Ammon's horn (tissue), 1 donor: Measurements from ENCODE around the gene THSD7A.

ENCODE experiments used
- DNase-seq: peaks from one replicate; pipeline ENCODE4 v3.0.0-alpha.2; 2016; ENCODE audit warnings: low spot score

THSD7A gene

DNA sequence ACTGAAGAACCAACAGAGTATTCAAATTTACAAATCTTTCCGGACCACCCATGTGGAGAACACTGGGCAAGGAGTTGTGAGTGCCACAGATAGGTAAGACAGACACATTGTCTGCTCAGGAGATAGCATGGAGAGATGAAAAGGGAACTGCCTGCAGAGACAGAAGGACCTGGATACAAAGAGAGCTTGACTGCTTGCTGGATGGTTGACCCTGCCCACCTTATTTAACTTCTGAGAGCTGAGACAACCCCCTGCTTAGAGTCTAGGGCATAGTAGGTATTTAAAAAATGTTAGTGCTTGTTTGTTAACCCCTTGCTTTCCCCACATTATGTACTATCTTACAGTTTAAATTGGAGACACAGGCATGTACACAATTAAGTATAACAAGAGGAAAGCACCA, 314.1 kb downstream of the THSD7A start:
- no peak for DNase-seq

DNA sequence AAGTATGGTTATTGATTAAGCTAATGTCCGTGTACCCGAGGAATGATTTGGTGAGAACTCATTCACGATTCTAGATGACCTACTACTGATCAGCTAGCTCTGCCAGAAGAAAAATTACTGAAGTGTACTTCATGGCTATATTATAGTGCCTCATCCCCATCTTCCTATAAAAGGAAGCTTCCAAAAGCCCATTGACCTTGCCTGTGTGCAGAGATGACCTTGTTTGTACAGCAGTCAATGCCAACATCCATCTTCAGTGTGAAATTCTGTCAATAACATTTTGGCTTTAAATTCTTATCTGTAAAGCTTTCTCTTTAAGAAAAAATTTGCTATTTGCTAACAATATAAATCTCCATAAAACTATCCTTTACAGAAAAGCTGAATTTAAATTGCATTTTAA, 315.7 kb downstream of the THSD7A start:
- no peak for DNase-seq

DNA sequence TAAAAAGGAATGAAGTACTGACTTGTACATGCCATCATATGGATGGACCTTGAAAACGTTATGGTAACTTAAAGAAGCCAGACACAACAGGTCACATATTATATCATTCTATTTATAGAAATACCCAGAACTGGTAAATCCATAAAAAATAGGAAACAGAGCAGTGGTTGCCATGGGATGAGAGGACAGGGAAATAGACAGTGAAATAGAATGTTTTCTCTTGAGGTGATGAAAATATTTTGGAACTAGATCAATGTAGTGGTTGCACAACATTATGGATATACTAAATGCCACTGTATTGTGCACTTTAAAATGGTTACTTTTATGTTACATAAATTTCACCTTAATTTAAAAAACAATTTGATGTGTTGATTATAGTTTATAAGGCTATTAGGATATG, 318.5 kb downstream of the THSD7A start:
- no peak for DNase-seq

DNA sequence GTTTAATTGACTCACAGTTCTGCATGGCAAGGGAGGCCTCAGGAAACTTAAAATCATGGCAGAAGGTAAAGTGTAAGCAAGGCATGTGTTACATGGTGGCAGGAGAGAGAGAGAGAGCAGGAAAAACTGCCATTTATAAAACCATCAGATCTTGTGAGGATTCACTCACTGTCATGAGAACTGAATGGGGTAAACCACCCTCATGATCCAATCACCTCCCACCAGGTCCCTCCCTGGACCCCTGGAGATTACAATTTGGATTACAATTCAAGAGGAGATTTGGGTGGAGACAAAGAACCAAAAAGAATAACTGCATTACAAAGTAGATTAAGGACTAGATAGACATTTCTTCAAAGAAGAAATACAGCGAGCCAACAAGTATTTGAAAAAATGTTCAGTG, 324.1 kb downstream of the THSD7A start:
- DNase-seq: no peak

DNA sequence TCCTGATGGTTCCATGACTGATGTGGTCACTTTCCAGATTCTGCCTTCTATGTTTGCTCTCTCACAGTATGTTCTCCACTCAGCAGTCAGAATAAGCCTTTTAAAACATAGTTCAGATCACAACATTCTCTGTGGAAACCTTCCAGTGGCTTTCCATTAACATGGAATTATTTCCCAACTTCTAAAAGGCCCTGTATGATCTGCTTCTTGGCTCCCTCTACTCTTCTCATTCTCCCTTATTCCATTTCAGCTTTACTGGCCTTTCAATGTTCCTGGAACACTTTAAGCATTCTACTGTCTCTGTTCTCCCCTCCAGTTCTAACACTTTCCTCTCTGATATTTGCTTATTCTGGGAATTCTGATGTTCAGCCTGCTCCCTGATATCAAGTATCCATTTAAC, 325.6 kb downstream of the THSD7A start:
- DNase-seq: no peak

DNA sequence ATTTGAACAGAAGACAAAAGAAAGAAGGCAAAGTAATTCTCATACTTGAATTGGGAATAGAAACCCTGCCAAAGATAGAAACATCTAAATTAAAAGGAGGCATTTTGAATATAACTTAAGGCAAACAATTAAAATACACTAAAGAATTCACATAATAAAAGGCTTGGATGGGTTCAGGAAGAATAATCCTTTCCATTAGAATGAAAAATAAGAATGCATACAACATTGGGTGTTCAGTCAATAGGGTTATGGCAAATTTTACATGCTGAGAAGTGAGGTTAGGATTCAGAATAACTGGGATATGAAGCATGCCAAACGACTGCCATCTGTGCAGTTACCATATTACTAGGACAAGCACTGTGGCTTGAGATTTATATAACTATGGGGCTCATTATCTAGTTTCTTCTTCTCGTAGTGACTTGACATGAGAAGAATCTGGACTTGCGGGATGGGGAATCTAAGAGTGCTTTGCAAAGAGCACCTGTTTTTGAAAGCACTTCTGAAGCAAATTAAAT, 326.5 kb downstream of the THSD7A start:
- DNase-seq: no peak

DNA sequence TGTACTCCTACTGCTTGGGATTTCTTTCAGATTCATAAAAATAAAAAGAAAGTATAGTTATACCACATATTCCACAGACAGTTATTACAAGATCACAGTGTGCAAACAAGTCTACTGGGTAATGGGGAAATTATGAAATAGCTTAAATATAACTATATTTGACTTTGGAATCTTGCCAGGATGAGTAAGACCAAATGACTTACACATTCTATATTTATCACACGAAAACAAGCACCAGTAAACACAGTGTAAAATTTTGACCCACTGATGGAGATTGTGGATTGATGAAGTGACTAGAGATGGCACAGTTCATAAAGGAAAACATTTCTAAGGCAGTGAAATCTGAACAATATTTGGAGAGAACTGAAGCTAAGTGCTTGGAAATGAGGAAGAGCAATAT, 339.7 kb downstream of the THSD7A start:
- no peak for DNase-seq

DNA sequence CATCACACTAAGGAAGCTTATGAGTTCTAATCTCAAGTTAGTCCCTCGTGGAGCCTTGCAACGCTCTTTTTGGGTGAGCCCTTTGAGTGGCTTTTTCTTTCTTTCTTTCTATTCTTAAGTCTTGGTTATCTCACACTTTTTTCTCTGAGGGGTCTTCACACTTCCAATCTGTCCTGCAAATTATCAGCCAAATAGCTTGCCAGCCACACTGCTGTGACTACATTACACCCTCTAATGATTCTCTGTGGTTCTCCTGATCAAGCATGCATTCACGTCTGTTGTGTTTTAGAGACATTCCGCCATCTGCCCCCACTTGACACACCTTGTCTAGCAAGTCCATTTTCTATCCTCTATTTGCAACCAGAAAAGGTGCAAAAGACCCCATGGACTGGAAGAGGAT, 340.2 kb downstream of the THSD7A start:
- DNase-seq: no peak

DNA sequence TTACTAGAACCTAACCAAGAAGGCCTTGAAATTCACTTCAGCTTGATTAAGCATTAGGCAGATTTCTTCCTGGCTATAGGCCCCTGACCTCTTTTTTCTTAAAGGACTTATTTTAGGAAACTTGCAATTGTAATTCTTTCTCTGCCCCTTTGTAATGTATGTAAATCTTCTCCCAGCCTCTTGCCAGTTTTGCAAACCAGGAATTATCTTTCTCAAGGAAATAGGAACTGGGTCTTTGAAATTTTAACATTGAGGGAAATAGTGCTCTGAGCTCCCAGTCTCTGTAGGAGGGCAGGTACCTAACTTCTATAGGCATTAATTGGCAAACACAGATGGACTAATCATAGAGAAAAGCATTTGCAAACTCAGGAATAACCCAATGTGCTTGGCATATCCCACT, 342.7 kb downstream of the THSD7A start:
- DNase-seq: no peak

DNA sequence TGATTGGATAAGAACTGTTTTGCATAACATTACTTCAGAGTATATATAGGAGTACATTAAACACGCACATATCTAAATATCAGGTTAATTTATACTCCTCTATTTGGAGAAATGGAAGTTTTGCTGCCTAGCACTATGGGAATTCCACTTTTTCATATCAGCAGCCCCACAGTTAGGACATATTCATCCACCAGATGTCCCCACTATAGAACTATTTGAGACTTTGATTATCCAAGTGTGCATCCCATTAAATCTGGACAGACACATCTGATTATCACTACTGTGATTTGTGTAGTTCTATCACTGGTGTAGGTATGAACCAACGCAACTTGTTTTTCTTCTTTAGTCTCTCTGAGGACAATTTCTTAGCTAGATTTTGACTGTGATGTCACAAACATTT, 345.7 kb downstream of the THSD7A start:
- DNase-seq: no peak

DNA sequence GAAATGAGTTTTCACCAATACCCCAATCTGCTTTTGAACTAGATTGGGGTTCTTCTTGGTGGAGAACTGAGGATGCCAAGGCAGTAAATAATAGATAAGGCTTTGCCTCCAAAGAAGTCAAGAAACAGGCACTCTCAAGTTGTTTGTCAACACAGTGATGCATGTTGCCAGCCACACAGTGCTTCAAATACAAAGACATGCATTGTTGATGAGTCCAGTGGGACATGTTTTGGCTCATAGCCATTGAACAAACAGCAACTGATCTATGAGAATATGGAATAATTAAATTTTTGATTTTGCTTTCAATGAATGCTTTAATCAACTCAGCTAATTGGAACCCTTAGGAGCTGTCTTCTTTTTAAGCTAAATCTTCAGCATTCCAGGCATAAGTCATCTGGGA, 346.4 kb downstream of the THSD7A start:
- no peak for DNase-seq

DNA sequence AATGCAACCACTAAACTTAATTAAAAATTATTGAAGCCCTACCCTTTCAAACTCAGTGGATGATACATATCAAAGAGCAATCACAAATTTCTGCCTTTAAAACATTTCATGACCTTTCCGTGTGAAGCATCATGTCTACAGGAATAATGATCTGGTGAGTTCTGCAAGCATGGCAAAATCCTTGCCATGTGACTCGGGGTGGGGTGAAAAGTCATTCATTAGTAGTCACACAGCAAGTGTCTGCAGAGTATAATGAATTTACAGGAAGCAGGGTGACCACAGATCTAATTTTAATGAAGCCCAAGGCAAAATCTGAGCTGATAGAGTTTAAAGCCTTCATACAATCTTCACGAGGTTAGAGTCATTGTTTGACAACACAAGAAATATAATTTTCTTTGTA, 351.9 kb downstream of the THSD7A start:
- DNase-seq: no peak

DNA sequence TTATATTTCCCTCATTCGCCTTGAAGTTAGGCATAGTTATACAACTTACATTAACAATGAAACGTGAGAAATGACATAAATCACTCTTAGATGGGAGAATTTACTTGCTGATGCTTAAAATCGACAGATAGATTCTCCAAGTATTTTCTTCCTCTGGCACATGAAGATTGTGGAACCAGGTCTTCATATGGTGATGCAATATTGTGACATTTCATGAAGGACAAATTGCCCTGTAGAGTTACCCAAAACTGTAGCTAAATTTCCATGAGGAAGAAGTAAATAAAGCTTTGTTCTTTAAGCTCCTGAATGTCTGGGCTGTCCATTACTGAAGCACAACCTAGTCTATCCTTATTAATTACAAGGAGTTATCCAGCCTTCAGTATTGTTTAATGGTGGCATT, 353.1 kb downstream of the THSD7A start:
- no peak for DNase-seq

DNA sequence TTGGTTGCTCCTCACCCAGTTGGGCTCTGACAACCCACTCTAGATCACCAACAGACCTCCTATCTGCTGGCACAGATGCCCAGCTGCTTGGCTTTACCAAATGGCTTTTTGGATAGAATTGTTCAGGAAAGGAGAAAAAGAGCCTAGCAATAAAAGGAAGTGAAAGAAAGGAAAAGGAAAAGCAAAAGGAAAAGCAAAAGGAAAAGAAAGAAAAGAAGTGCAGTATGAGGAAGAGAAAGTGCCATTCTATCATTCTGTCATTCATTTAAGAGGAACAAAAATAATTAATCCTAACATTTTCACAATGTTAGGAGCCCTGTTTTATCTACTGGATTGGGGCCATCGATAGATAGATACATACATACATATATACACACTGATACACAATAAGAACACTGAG, 353.6 kb downstream of the THSD7A start:
- no peak for DNase-seq

DNA sequence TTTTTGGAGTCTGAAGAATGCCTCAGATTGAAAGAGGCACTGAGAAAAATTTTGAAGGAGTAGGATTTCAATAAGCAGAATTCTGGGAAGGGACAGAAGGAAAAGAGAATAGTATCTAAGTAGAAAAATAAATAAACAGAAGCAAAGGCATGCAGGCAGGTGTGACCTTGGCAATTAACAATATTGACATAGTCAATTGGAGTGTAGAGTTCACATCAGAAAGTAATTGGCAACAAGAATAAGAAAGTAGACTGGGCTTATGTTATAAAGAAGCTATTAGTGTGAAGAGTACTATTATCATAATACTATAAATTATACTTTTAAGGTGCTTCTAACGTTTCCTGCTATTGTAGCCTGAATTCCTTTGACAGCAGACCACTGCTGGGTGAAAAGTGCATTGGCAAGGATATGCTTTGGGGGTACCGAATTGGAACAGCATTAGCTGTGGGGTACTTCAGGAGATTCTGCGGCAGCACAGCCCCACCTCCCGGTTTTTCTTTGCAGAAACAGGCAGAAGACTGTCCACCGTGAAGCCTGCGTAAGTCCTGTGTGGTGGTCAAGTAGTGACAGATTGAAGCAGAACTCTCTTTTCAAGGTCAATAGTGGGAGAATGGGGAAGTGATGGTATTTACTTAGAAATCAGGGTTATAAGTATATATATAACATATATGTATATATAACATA, 357.0 kb downstream of the THSD7A start:
- DNase-seq: no peak

DNA sequence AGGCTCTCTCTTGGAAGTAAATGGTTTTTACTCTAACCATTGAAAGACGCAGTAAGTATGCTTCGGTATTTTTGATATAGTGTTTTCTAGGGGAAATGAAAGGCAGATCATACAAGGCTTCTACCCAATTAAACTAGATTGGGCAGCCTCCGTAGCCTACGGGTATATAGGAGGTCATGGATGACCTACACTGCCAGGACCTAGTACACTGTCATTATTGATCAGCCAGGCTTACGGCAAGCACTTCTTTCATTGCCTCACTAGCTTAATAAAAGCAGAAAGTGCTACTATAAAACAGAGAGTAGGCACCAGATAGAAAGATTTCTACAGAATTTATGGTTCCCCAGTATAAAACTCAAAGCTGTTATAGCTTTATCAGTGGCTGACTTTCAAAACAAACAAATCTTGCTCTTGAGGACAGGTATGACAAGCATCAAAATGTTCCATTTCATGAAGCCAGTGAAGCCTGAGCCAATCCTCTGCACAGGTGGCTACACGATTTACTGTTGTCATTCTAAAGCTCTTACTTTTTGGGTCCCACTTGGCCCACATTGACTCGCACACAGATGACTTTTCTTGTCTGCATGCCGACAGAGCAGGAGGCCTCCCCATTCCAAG, 358.1 kb downstream of the THSD7A start:
- no peak for DNase-seq

DNA sequence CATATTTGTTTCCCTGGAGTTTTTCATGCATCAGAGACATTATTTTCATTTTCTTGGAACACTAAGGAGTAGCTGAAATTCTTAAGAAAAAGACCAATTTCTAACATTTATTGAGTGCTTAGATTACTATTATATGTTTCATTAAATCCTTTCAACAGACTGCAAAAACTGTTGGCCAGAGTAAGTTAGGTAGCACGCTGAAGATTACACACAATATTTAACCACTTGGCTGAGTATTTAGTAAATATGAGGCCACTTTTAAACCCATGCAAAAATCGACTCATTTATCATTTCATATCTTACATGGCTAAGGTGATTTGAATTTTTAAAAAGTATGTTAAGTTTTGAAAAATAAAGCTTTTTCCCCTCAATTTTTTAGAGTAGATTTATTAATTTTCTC, 358.8 kb downstream of the THSD7A start:
- no peak for DNase-seq

DNA sequence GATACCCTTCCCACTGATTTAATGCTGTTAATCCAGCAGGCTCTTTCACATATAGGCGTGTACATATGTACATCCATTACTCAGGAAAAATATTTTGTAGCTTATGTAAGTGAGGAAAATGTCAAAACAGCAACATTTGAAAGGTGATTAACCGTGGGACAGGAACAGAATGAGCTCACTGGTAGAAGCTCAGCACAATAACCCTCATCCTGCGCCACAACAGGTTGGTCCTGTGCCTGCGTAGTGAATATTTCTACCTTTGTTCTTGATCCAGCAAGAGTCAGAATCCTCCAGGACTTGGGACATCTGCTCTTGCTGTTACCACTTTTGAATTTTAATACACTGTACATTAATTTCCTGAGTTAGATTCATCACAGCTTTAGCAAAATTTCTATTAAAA, 359.4 kb downstream of the THSD7A start:
- no peak for DNase-seq

DNA sequence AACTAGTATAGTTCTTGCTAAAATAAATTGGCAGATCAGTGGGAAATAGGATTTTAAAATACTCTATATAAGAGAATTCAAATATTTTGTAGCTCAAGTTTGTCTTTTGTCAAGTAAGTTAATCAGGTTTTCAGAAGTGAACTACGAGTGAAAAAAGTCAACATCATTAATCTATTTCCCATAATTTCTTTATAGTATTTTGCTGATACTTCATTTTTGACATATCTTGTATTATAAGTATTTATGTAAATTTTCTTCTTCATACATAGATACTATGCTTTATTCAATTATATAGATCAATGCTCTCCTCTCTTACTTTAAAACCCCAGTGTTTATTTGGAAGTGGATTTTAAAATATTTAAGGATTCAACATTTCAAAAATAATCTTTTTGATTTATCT, 360.7 kb downstream of the THSD7A start:
- DNase-seq: no peak

DNA sequence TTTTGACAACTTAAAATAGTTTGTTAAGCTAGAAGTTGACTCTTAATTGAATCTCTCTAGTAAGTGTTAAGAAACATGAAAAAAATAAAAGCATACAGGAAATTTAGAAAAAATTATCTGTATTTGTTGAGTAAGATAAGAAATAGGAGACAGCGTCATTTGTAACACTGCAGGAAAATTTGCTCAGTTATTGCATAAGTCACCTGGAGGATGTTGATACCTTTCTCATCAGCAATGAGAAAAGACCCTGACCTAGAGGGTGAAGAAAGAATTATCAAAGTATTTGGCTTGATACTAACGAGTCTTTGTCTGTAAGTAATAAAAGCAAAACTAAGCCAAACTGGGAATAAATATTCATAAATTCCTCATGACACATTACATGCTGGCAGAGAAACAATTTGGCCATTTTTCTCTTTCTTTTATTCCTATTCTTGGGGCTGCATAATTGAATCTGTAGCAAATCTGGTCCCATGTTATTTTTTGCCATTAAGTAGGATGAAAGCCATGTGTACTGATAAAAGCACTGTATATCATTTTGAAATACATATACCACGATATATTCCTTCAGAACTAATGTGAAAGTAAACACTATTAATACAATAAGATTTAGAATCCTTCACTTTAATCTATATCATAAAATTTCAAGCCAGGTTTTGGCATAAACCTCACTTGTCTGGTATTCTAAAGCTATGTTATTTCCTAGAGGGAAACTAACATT, 362.8 kb downstream of the THSD7A start:
- no peak for DNase-seq

DNA sequence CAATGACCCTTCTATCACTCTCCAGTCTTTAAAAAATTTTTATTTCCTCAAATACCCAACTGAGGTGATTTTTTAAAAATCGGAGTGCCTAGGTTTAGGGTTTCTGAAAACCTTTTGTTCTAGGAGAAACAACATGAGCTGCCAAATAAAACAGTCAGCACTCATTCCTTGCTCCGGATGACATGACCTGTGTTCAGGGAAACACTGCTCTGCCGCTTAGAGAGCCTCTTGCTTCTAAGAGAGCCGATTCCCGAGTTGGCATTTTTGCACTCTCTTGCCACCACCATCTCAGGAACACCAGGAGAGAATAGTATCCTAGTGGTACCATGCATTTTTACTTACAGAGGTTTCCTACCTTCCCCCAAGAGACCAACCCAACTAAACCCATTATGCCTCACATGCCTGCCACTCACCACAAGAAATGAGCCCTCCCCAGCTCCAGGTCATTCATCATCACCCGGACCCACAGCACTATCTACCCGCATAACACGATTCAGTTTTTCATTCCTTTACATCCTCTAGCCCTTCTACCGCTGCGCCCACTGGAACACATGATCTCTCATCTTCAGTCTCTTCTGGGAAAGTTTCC, 365.4 kb downstream of the THSD7A start:
- DNase-seq: no peak

DNA sequence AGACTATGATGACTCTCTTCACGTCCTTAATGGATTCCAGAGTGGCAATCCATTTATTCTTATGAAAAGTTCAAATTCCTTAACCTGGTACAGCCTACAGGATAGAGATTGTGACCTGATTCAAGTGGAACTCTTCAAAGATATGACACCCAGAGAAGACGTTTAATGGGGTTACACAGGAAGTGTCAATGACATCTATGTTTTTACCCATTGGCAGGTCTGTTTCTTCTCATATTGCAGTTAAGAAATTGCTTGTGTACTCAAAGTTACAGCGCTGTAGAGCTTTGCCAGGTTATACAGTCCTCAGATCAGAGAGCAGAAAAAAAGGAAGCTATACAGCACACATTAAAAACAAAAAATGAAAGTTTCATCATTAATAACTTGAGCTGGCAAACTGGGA, 367.4 kb downstream of the THSD7A start:
- no peak for DNase-seq

DNA sequence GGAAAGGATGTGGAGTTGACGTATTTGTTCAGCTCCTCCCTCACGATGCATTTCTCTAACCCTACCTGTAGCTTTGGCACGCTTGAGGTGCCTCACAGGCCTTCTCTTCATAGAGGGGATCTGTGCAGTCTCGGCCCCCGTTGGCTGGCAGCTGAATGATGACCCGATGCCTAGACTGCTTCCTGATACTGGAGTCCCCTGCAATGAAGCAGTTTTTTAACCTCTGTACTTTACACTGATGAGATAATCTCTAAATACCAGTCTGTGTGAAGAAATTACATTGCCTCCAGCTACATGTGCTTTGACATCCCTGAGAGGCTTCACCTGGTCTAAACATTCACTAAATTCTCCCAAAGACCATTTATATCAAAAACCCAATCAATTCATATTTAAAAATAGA, 370.1 kb downstream of the THSD7A start:
- no peak for DNase-seq
